Calu3 (cell line): ENCODE data around the gene ANXA4. TPM values are rescaled to one million over a fixed set of nuclear protein-coding genes. Genes with fewer than 3 reads are reported as not detected.
"Not testable (repeated sequence)": the region's sequence is repeated elsewhere in the genome, so short reads cannot be mapped to it uniquely, and the experiment has no call there.

Source experiments
- BruUV-seq: library from RNA; stranded (reverse); fragments of 400-500 nt; replicated peaks from 2 replicates; lab custom pipeline; 2021; lab: Mats Ljungman, UMichigan
- CTCF ChIA-PET: fragments of 300-600 bp; sonication (Branson Sonifier 250); formaldehyde crosslinking; loops from one replicate; lab custom pipeline; 2022; ENCODE audit warnings: antibody characterized with exemption; lab: Charles Lee
- DNase-seq: peaks from one replicate; pipeline ENCODE4 v3.0.0; 2022
- H3K27ac Mint-ChIP-seq: one replicate; pipeline ENCODE4 v1.8.0; 2022; ENCODE audit warnings: mixed read lengths; ENCODE audit not compliant: unreplicated experiment
- H3K27me3 Mint-ChIP-seq: one replicate; pipeline ENCODE4 v1.8.0; 2022; ENCODE audit warnings: mixed read lengths; ENCODE audit not compliant: unreplicated experiment
- H3K36me3 Mint-ChIP-seq: one replicate; pipeline ENCODE4 v1.8.0; 2022; ENCODE audit warnings: mild to moderate bottlenecking, moderate library complexity, mixed read lengths; ENCODE audit not compliant: insufficient read depth, unreplicated experiment
- H3K4me1 Mint-ChIP-seq: one replicate; pipeline ENCODE4 v1.8.0; 2022; ENCODE audit warnings: mild to moderate bottlenecking, low read depth, mixed read lengths; ENCODE audit not compliant: unreplicated experiment
- H3K4me3 Mint-ChIP-seq: one replicate; pipeline ENCODE4 v1.8.0; 2022; ENCODE audit warnings: mild to moderate bottlenecking, low read depth, moderate library complexity, mixed read lengths; ENCODE audit not compliant: unreplicated experiment
- H3K9me3 Mint-ChIP-seq: one replicate; pipeline ENCODE4 v1.8.0; 2022; ENCODE audit warnings: low read depth, mixed read lengths; ENCODE audit not compliant: unreplicated experiment
- intact Hi-C: fragments of 100-400 bp; cut with micrococcal nuclease; formaldehyde crosslinking; loops from one replicate; pipeline ENCODE4 v1.10.0; 2022; ENCODE audit not compliant: unreplicated experiment
- total RNA-seq: library from RNA; stranded (reverse); gene quantifications from 2 replicates; pipeline ENCODE4 v1.2.3, GENCODE V29; 2022
- TF ChIP-seq, protein P1 (sequence below): fragments of 200-600 bp; IDR thresholded peaks from one replicate; pipeline ENCODE4 v1.8.0; 2022; ENCODE audit warnings: antibody characterized with exemption; ENCODE audit not compliant: unreplicated experiment

Gene ANXA4
- total RNA-seq, 1 experiment from 2014 or later, result 1,439 TPM

DNA sequence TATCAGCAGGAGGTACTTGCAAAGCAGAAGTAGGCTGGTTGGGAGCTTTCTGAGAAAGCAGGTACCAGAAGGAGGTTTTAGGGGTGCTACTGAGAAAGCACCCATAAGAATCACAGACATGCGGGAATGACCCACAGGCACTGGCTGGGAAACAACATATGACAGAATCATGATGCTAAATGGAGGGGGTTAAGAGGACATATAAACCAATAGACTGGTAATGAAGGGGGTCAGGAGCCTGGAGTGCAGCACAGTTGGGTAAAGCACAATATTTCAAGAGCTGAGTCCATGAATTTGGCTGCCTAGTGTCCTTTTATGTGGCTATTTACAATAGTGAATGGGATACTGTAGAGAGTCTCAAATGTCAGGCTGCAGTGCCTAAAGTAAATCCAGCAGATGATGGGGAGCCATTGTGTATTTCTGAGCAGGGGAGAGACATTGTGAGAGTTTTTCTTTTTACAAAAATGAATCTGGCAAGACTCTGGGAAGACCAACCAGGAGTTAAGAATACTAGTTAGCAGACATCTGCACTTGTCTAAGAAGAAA, 59.9 kb downstream of the ANXA4 start:
- TF ChIP-seq, protein P1, sequence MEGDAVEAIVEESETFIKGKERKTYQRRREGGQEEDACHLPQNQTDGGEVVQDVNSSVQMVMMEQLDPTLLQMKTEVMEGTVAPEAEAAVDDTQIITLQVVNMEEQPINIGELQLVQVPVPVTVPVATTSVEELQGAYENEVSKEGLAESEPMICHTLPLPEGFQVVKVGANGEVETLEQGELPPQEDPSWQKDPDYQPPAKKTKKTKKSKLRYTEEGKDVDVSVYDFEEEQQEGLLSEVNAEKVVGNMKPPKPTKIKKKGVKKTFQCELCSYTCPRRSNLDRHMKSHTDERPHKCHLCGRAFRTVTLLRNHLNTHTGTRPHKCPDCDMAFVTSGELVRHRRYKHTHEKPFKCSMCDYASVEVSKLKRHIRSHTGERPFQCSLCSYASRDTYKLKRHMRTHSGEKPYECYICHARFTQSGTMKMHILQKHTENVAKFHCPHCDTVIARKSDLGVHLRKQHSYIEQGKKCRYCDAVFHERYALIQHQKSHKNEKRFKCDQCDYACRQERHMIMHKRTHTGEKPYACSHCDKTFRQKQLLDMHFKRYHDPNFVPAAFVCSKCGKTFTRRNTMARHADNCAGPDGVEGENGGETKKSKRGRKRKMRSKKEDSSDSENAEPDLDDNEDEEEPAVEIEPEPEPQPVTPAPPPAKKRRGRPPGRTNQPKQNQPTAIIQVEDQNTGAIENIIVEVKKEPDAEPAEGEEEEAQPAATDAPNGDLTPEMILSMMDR, result no peak
- H3K9me3 Mint-ChIP-seq, result no peaks in the 10 kb centered on the region
- peak overlapping the region; percentile 82 for H3K27ac Mint-ChIP-seq
- intact Hi-C loops, result no loop called here
- DNase-seq, result no peak
- H3K4me3 Mint-ChIP-seq, result no peak overlapping the region
- CTCF ChIA-PET, result interaction anchor here (0.7 kb wide), 2 partner anchors 61 to 62 kb away, joined by 3 to 5 read pairs; no protein-coding TSS in a partner anchor
- H3K36me3 Mint-ChIP-seq, result peaks cover 90% of the 10 kb centered on the region
- no peaks in the 10 kb centered on the region for H3K27me3 Mint-ChIP-seq
- peaks cover 63% of the 10 kb centered on the region for H3K4me1 Mint-ChIP-seq
- BruUV-seq, result no TSS peak

DNA sequence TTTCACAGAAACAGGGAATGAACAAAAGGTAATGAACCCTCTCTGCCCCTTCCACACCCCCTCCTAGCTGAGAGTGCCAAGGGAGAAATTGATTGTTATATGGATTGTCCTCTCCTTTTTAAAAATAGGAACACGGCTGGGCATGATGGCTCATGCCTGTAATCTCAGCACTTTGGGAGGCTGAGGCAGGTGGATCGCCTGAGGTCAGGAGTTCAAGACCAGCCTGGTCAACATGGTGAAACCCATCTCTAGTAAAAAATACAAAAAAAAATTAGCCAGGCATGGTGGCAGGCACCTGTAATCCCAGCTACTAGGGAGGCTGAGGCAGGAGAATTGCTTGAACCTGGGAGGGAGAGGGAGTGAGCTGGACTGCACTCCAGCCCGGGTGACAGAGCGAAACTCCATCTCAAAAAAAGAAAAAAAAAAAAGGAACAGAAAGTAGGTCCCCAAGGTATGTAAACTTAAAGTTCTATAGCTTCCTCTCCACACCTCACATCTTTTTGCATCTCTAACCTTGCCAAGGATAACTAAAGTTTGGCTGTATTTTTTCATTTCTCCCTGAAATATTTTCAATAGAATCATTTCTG, 60.9 kb downstream of the ANXA4 start:
- H3K36me3 Mint-ChIP-seq, result peaks cover 90% of the 10 kb centered on the region
- intact Hi-C loops, result not testable (repeated sequence)
- H3K4me1 Mint-ChIP-seq, result peaks cover 52% of the 10 kb centered on the region

DNA sequence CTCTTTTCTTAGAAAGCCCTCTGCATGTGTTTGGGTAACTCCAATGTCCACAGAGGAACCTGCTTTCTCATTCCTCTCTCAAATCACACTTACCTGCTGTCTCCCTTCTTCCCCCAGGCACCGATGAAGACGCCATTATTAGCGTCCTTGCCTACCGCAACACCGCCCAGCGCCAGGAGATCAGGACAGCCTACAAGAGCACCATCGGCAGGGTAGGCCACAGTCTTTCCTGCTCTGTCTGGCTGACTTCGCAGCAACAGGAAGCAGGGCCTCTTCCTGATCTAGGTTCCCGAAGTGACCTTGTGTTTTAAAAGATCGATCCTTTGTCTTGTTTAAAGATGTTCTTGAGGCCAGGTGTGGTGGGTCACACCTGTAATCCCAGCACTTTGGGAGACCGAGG, 62.5 kb downstream of the ANXA4 start:
- DNase-seq, result no peak
- BruUV-seq, result no TSS peak
- H3K4me1 Mint-ChIP-seq, result peaks cover 37% of the 10 kb centered on the region
- H3K9me3 Mint-ChIP-seq, result no peaks in the 10 kb centered on the region
- intact Hi-C loops, result no loop called here
- no peak overlapping the region for H3K27ac Mint-ChIP-seq
- H3K4me3 Mint-ChIP-seq, result no peak overlapping the region
- TF ChIP-seq, protein P1, result no peak
- CTCF ChIA-PET, result interaction anchor here (0.7 kb wide), 1 partner anchor 121 kb away, joined by 4 read pairs; no protein-coding TSS in a partner anchor
- H3K36me3 Mint-ChIP-seq, result peaks cover 83% of the 10 kb centered on the region
- H3K27me3 Mint-ChIP-seq, result no peaks in the 10 kb centered on the region

More for the DNA sequence above, 60.9 kb downstream of the ANXA4 start:
- H3K27ac Mint-ChIP-seq, result peak overlapping the region; percentile 38
- not testable (repeated sequence) for H3K27me3 Mint-ChIP-seq, DNase-seq, H3K9me3 Mint-ChIP-seq, H3K4me3 Mint-ChIP-seq, BruUV-seq
- CTCF ChIA-PET, result interaction anchor here (0.6 to 1.2 kb wide), 2 partner anchors 13 to 429 kb away, joined by 3 to 5 read pairs; no protein-coding TSS in a partner anchor

DNA sequence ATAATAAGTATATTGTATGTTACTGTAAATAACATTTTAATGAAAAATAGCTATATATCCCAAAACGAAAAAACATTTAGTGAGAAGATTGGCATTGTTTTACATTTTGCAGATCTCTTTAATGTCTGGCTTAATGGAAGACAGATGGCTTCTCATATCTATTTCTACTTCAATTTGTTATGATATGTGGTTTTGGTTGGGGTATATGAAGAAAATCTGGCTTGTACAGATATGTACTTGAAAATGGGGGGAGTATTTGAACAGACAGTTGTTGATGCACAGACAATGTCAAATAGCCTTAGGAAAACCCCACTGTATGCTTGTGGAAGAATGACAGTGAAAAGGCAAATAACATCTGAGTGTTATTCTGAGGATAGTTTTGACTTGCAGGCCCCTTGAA, 64.0 kb downstream of the ANXA4 start:
- Mint-ChIP-seq H3K4me1 (peaks cover 27% of the 10 kb centered on the region), H3K27me3 (no peaks in the 10 kb centered on the region), H3K9me3 (no peaks in the 10 kb centered on the region), H3K36me3 (peaks cover 87% of the 10 kb centered on the region), H3K4me3 (no peak overlapping the region), H3K27ac (no peak overlapping the region)
- TF ChIP-seq, protein P1, result no peak
- DNase-seq, result no peak
- CTCF ChIA-PET, result no interaction called here
- no TSS peak for BruUV-seq
- intact Hi-C loops, result no loop called here
